PC-3 (cell line): ENCODE results near the gene EID3.

Experiments
- EZH2 ChIP-seq: fragments of 300-600 bp; sonication (generic); IDR thresholded peaks from one replicate; pipeline ENCODE4 v1.6.1; 2017; ENCODE audit warnings: antibody characterized with exemption, mild to moderate bottlenecking, low read length; ENCODE audit not compliant: unreplicated experiment
- EZH2phosphoT487 ChIP-seq: fragments of 300-600 bp; sonication (generic); IDR thresholded peaks from 2 replicates; pipeline ENCODE4 v1.6.1; 2018; ENCODE audit warnings: mild to moderate bottlenecking, antibody characterized with exemption, low read length, borderline replicate concordance
- TF ChIP-seq, protein P1 (sequence below): fragments of 300-600 bp; sonication (generic); conservative IDR thresholded peaks from 2 replicates; pipeline ENCODE4 v1.5.1; 2017; ENCODE audit warnings: antibody characterized with exemption, low read depth, mild to moderate bottlenecking, low read length

DNA sequence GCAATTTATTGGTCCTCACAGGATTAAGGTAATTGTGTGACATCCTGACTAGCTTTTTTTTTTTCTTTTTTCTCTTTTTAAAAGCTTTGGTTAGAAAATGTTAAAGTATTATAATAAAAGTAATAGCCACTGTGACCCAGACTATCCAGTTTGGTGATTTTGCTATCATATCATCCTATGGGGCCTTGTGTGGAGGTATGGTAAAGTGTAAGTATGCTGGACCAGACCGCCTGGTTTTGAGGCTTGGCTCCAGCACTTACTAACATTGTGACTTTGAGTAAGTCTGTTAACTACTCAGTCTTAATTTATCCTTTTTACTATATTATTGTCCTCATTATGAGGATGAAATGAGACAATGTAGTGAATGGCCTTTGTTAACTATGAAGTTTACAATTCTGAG lies 15.5 kb downstream of the EID3 start:
- TF ChIP-seq, protein P1, sequence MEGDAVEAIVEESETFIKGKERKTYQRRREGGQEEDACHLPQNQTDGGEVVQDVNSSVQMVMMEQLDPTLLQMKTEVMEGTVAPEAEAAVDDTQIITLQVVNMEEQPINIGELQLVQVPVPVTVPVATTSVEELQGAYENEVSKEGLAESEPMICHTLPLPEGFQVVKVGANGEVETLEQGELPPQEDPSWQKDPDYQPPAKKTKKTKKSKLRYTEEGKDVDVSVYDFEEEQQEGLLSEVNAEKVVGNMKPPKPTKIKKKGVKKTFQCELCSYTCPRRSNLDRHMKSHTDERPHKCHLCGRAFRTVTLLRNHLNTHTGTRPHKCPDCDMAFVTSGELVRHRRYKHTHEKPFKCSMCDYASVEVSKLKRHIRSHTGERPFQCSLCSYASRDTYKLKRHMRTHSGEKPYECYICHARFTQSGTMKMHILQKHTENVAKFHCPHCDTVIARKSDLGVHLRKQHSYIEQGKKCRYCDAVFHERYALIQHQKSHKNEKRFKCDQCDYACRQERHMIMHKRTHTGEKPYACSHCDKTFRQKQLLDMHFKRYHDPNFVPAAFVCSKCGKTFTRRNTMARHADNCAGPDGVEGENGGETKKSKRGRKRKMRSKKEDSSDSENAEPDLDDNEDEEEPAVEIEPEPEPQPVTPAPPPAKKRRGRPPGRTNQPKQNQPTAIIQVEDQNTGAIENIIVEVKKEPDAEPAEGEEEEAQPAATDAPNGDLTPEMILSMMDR = no peak
- TF ChIP-seq EZH2phosphoT487 = no peak
- TF ChIP-seq EZH2 = no peak
